Central memory CD8-positive, alpha-beta T cell (primary cell): Measurements from ENCODE around the gene IFI27L2.

Experiments
- ATAC-seq: fragments of 150-1000 bp; cut with Tn5 transposase; replicated peaks from 2 replicates; pipeline ENCODE4 v1.10.0; 2022; ENCODE audit warnings: mild to moderate bottlenecking, moderate FRiP score, moderate number of reproducible peaks; ENCODE audit not compliant: poor library complexity, severe bottlenecking; ENCODE audit errors: extremely low read depth
- DNase-seq, 2 donors: peaks; one replicate each; pipeline ENCODE4 v3.0.0; 2021; ENCODE audit warnings: low spot score in 2 of 2
- H3K27ac Mint-ChIP-seq: one replicate; pipeline ENCODE4 v1.8.0; 2022; ENCODE audit warnings: low read depth, mild to moderate bottlenecking, moderate library complexity, mixed read lengths
- H3K27me3 Mint-ChIP-seq: one replicate; pipeline ENCODE4 v1.8.0; 2022; ENCODE audit warnings: mixed read lengths
- H3K36me3 Mint-ChIP-seq: one replicate; pipeline ENCODE4 v1.8.0; 2022; ENCODE audit warnings: mild to moderate bottlenecking, moderate library complexity, mixed read lengths; ENCODE audit not compliant: insufficient read depth
- H3K4me1 Mint-ChIP-seq: one replicate; pipeline ENCODE4 v1.8.0; 2022; ENCODE audit warnings: mixed read lengths
- H3K4me3 Mint-ChIP-seq: one replicate; pipeline ENCODE4 v1.8.0; 2022; ENCODE audit warnings: mild to moderate bottlenecking, moderate library complexity, mixed read lengths
- H3K9me3 Mint-ChIP-seq: one replicate; pipeline ENCODE4 v1.8.0; 2022; ENCODE audit warnings: mixed read lengths

IFI27L2 gene

DNA sequence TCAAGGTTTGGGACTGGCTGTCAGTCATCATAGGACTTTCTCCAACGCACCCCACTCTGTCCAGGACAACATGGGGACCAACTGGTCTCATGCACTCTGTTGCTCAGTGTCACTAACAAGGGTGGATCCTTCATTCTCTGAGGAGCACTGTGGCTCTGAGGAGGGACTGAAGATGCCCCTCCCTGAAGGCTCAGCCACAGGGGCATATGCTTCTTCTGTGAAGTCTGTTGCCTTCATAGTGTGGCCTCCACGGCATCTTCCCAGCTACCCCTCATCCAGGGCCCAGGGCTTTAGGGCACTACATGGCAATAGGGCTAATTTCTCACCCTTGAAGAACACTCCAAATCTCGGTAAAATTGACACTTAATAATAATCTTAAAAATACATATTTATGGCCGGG, 14.3 kb upstream of the IFI27L2 start:
- no peak for ATAC-seq
- H3K4me1 Mint-ChIP-seq: peaks cover 8% of the 10 kb centered on the region
- peaks cover 1% of the 10 kb centered on the region for H3K36me3 Mint-ChIP-seq
- DNase-seq: no peak
- no peak overlapping the region for H3K4me3 Mint-ChIP-seq
- H3K9me3 Mint-ChIP-seq: no peaks in the 10 kb centered on the region
- H3K27ac Mint-ChIP-seq: no peak overlapping the region
- H3K27me3 Mint-ChIP-seq: peaks cover 6% of the 10 kb centered on the region

DNA sequence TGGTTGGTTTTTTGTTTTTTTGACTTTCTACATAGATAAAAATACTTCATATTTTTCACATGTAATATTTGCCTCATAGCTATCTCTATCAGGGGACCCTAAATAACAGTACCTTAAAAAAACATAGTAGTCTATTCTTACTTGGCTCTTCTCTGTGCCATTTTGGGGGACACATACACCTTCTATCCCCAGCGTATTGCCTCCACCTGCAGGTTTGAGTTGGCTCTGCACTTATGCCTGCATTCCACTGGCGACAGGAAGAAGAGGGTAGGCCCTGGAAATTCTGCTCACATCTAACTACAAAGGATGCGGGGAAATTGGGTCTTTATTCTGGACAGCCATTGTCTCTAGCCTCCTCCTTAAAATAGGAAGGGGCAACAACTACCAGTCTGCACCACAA, 13.8 kb upstream of the IFI27L2 start:
- Mint-ChIP-seq H3K27ac (peak overlapping the region; percentile 35), H3K4me3 (no peak overlapping the region), H3K36me3 (peaks cover 1% of the 10 kb centered on the region), H3K9me3 (no peaks in the 10 kb centered on the region), H3K27me3 (peaks cover 9% of the 10 kb centered on the region), H3K4me1 (peaks cover 8% of the 10 kb centered on the region)
- ATAC-seq: no peak
- no peak for DNase-seq

DNA sequence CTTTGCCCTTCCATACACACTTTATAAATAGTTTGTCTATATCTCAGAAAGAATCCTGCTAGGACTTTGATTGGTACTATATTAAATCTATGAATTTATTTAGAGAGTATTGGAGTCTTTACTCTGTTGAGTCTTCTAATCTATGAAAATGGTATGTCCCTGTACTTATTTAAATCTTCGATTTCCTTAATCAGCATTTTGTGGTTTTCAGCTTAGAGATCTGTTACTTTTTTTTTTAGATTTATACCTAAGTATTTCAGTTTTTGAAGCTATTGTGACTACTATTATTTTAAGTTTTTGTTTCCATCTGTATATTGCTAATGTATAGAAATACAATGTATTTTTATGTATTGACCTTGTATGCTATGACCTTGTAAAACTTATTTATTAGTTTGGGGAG, 13.4 kb upstream of the IFI27L2 start:
- peaks cover 1% of the 10 kb centered on the region for H3K36me3 Mint-ChIP-seq
- H3K4me1 Mint-ChIP-seq: peaks cover 8% of the 10 kb centered on the region
- DNase-seq (no peak), ATAC-seq (no peak)
- H3K9me3 Mint-ChIP-seq: no peaks in the 10 kb centered on the region
- H3K27me3 Mint-ChIP-seq: peaks cover 9% of the 10 kb centered on the region
- H3K27ac Mint-ChIP-seq: peak overlapping the region; percentile 35
- no peak overlapping the region for H3K4me3 Mint-ChIP-seq

DNA sequence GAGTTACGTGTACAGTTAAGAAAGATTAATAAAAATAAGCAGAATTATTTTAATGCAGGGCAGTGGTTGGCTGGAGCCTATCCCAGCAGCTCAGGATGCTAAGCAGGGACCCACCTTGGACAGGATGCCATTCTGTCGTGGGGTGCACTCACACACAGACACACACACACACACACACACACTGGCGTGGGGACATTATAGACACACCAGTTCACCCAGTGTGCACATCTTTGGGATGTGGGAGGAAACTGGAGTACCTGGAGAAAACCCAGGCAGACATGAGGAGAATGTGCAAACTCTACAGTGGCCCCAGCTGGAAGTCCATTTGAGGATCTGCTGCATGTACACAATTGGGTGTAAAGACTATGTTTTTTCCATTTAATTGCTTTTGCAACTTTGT, 12.8 kb upstream of the IFI27L2 start:
- DNase-seq (no peak), ATAC-seq (no peak)
- H3K27me3 Mint-ChIP-seq: peaks cover 9% of the 10 kb centered on the region
- H3K36me3 Mint-ChIP-seq: peaks cover under 1% of the 10 kb centered on the region
- H3K27ac Mint-ChIP-seq: no peak overlapping the region
- peaks cover 8% of the 10 kb centered on the region for H3K4me1 Mint-ChIP-seq
- H3K9me3 Mint-ChIP-seq: no peaks in the 10 kb centered on the region
- H3K4me3 Mint-ChIP-seq: no peak overlapping the region

DNA sequence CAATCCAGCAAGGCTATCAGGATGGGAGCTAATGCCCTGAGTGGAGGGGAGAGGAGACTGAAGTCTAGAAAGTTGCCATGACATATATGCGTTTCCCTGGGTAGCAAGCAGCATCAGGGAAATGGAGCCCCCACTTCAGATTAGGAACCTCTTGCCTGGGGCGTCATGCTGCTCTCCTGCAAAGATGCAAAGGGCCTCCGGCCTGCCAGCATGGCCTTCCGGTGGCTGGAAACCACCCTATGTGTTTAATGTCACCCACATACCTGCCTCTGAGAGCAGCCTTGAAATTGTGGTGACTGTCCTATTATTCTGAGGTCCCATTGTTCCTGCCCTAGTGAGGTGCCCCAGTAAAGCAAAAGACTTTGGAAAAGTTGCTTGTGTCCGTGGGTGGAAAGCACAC, 10.0 kb upstream of the IFI27L2 start:
- Mint-ChIP-seq H3K4me1 (no peaks in the 10 kb centered on the region), H3K9me3 (peaks cover 9% of the 10 kb centered on the region), H3K4me3 (no peak overlapping the region), H3K36me3 (no peaks in the 10 kb centered on the region), H3K27me3 (peaks cover 20% of the 10 kb centered on the region), H3K27ac (no peak overlapping the region)
- DNase-seq (no peak), ATAC-seq (no peak)

DNA sequence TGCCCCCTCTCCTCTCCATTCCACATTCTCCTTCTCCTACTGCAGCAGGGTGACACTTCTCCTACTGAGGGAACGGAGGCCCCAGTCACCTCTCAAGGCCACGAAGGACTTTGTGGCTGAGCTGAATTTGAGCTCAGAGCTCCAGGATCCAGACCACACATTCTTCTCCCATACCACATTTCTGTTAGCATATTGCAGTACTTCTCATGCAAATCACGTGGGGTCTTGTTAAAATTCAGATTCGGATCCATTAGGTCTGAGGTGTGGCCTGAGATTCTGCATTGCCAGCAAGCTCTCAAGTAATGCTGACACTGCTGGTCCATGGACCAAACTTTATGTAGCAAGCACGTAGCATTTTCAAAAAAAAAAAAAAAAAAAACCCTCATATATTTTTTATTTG, 9.6 kb upstream of the IFI27L2 start:
- Mint-ChIP-seq H3K27me3 (peaks cover 20% of the 10 kb centered on the region), H3K27ac (no peak overlapping the region), H3K36me3 (no peaks in the 10 kb centered on the region), H3K4me1 (no peaks in the 10 kb centered on the region), H3K4me3 (no peak overlapping the region), H3K9me3 (peaks cover 9% of the 10 kb centered on the region)
- ATAC-seq: no peak
- no peak for DNase-seq

DNA sequence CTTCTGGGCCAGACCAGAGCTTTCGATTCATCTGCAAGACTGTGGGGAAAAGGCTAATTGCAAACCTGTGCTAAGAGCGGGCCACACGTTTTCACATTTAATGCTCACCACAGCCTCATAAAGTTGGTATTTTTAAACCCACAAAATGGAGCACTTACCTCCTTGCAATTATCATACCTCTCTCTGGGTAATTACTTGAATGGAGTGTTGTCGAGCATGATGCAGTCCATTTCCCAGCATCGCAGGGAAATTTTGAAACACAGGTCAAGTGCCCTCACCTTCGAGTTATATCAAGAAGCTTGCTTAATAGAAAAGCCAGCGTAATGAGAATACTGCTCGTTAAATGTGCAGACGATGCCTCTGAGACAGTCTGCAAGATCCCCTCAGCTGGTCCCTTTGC, 8.8 kb upstream of the IFI27L2 start:
- Mint-ChIP-seq H3K4me3 (no peak overlapping the region), H3K27me3 (peaks cover 20% of the 10 kb centered on the region), H3K4me1 (no peaks in the 10 kb centered on the region), H3K9me3 (peaks cover 9% of the 10 kb centered on the region), H3K27ac (no peak overlapping the region), H3K36me3 (no peaks in the 10 kb centered on the region)
- no peak for ATAC-seq
- no peak for DNase-seq

DNA sequence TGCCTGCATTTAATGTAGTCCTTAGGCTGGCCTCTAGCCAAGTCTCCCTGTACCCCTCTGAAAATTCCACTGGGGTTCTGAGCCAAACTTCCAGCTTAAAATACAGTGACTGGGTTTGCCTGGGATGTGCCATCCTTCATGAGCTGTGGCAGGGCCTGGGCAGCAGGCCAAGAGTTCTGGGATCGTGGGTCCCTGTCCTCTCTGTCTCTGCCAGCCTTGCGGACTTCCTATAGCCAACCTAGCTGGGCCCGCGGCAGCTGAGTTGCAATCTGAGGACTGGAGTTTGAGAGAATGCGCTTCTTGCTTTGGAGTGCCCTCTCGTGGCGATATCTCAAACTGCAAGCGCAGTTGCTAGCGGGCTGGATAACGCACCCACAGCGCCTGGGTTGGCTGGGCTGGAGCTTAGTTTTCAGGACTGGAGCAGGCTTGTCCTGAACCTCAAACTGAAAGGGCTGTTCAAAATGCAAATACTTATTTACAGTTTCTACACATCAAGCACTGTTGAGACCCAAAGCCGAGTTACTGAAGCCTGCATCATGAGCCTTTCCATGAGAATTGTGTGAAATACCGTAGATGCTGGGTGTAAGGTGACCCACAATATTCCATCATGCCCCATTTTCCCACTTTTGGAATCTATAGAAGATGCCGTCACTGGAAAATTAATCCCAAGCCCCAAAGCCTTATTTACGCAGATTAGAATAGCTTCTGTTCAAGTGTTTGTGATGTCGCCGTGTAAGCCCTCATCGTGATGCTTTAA, 7.3 kb upstream of the IFI27L2 start:
- Mint-ChIP-seq H3K27ac (no peak overlapping the region), H3K4me3 (no peak overlapping the region), H3K27me3 (peaks cover 20% of the 10 kb centered on the region), H3K4me1 (no peaks in the 10 kb centered on the region), H3K36me3 (no peaks in the 10 kb centered on the region), H3K9me3 (peaks cover 9% of the 10 kb centered on the region)
- ATAC-seq (peak; percentile 78), DNase-seq (peak; percentile 75 to 84)

DNA sequence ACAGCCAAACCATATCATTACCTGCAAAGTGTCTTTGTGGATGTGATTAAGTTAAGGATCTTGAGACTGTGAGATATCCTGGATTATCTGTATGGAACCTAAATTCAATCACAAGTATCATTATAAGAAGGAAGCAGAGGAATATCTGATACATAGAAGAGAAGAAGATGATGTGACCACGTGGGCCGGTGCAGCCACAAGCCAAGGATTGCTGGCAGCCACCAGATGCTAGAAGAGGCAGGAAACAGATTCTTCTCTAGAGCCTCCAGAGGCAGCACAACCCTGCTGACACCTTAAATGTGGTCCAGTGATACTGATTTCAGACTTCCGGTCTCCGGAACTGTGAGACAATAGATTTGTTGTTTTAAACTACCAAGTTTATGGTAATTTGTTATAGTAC, 6.1 kb upstream of the IFI27L2 start:
- Mint-ChIP-seq H3K9me3 (peaks cover 9% of the 10 kb centered on the region), H3K4me3 (no peak overlapping the region), H3K27me3 (peaks cover 20% of the 10 kb centered on the region), H3K36me3 (no peaks in the 10 kb centered on the region), H3K27ac (no peak overlapping the region), H3K4me1 (peaks cover under 1% of the 10 kb centered on the region)
- no peak for DNase-seq
- no peak for ATAC-seq

DNA sequence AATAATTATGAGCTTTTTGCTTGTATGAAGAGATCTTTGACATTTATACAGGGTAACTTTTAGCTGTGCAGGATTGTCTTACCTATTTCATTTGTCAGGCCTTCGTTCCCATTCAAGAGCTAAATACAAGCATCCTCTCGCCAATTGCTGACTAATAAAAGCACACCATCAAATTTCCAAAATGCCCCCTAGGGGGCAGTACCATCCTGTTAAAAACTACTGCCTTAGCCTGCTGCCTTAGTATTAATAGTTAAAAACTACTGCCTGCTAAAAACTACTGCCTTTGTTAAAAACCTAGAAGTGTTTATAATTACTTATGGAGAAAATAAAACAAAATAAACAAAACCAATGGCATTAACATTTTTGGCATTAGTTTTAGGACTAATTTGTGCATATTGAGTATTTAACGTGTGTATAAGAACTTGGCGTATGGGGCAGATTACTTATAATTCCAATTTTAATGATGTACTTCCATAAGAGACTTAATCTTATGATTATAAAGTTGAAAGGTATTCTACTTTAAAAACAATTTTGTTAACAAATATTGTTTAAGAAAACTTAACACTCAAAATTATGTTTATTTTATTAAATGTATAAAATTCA, 3.0 kb upstream of the IFI27L2 start:
- no peak for ATAC-seq
- Mint-ChIP-seq H3K9me3 (peaks cover 9% of the 10 kb centered on the region), H3K27ac (no peak overlapping the region), H3K4me1 (peaks cover 21% of the 10 kb centered on the region), H3K4me3 (no peak overlapping the region), H3K27me3 (peaks cover 10% of the 10 kb centered on the region), H3K36me3 (peaks cover 4% of the 10 kb centered on the region)
- peak; percentile 27 to 54 for DNase-seq

DNA sequence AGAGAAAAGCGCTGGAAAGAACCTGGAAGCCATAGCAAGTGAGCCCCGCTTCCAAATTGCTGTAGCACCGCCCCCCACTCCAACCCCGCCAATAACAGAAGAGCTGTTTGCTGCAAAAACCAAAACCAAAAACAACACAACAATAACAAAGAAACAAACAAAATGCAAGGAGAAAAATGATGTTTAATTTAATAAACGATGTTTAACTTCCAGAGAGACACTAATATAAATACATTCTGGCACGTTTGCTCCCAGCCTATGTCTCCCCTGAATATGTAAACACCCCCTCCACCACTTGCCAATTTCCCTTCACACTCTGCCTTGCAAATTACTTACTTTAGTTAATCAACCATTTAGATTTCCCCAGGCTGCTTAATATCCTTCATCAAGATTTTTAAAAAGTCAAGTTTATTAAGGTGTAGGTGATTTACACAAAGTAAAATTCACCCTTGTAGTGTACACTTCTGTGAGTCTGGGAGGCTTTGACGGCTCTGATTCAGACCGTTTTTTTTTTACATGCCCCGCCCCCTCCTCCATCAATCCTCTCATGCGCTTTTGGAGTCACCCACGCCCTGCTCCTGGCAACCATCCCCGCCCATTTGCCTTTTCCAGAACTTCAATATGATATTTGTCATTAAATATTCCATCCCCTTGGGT, 482 bp upstream of the IFI27L2 start:
- Mint-ChIP-seq H3K36me3 (peaks cover 4% of the 10 kb centered on the region), H3K4me1 (peaks cover 21% of the 10 kb centered on the region), H3K27me3 (peaks cover 4% of the 10 kb centered on the region), H3K9me3 (peaks cover 1% of the 10 kb centered on the region), H3K27ac (peak overlapping the region; percentile 89), H3K4me3 (peak overlapping the region; percentile 89)
- ATAC-seq: peak; percentile 43
- no peak for DNase-seq

DNA sequence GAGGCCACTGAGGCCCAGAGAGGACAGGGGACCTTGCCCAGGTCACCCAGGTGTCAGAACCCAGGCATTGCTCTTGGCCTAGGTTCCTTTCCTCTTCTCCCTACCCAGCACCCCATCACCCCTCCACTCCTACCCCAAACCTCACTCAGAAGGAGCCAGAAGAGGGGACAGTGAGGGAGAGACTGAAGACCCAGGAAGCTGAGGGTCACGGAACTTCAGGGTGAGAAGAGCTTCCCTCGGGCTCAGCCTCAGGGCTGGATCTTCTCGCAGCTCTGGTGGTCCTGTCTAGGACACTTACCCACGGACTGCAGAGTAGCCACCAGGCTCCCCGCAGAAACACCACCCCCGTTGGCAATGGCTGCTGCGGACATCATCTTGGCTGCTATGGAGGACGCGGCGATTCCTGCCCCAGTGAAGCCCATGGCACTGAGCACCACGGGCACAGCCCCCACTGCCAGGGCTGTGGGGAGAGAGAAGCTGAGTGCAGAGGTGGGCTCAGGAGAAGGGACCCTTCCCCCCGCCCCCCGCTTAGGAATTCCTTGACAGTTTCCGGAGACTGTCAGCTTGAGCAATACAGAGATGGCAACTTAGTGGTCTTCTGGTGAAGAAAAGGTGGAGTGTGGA, 1.1 kb downstream of the IFI27L2 start:
- peak overlapping the region; percentile 89 for H3K4me3 Mint-ChIP-seq
- ATAC-seq: no peak
- DNase-seq: no peak
- peaks cover 21% of the 10 kb centered on the region for H3K4me1 Mint-ChIP-seq
- H3K27me3 Mint-ChIP-seq: no peaks in the 10 kb centered on the region
- peaks cover 4% of the 10 kb centered on the region for H3K36me3 Mint-ChIP-seq
- peak overlapping the region; percentile 89 for H3K27ac Mint-ChIP-seq
- H3K9me3 Mint-ChIP-seq: no peaks in the 10 kb centered on the region
